K562 (cell line): ENCODE results near the gene CCDC9. TPM values are rescaled to one million over a fixed set of nuclear protein-coding genes. Genes with fewer than 3 reads are reported as not detected.

ENCODE experiments used
- ATF4 ChIP-seq: fragments of 450-650 bp; formaldehyde crosslinking; IDR thresholded peaks from 2 replicates; pipeline ENCODE4 v1.4.0; 2022; ENCODE audit warnings: mild to moderate bottlenecking, moderate library complexity
- CHD7 ChIP-seq: fragments of 200-600 bp; sonication (generic); IDR thresholded peaks from one replicate; pipeline ENCODE4 v1.6.1; 2012; ENCODE audit warnings: mild to moderate bottlenecking, low read depth, low read length, inconsistent platforms
- CSDE1 ChIP-seq, 2 experiments: fragments of 450-650 bp; IDR thresholded peaks; 2 replicates each; pipeline ENCODE4 v1.6.1; 2016; ENCODE audit warnings: mild to moderate bottlenecking in 1 of 2
- CXXC5 ChIP-seq: fragments of 250-450 bp; sonication (Bioruptor Pico); IDR thresholded peaks from 2 replicates; pipeline ENCODE4 v1.8.0; 2022; ENCODE audit warnings: inconsistent platforms, mild to moderate bottlenecking, moderate library complexity
- DDX20 ChIP-seq: fragments of 450-650 bp; IDR thresholded peaks from 2 replicates; pipeline ENCODE4 v1.6.1; 2016; ENCODE audit warnings: missing genetic modification characterization, low read depth, mild to moderate bottlenecking, missing compliant biosample characterization, moderate library complexity
- FOXJ2 ChIP-seq: fragments of 200-800 bp; sonication (Bioruptor generic); IDR thresholded peaks from 2 replicates; pipeline ENCODE4 v1.6.1; 2016; ENCODE audit warnings: missing genetic modification characterization, missing compliant biosample characterization
- ILK ChIP-seq: fragments of 450-650 bp; IDR thresholded peaks from 2 replicates; pipeline ENCODE4 v1.6.1; 2016; ENCODE audit warnings: missing genetic modification characterization, low read depth, mild to moderate bottlenecking, missing compliant biosample characterization, moderate library complexity, borderline replicate concordance
- MBD2 ChIP-seq: sonication (generic); IDR thresholded peaks from 2 replicates; pipeline ENCODE4 v1.6.1; 2016; ENCODE audit warnings: low read depth, borderline replicate concordance
- ZC3H11A ChIP-seq: IDR thresholded peaks from 2 replicates; pipeline ENCODE4 v1.6.1; 2012; ENCODE audit warnings: low read depth, low read length, improper control_type of control experiment
- ZNF175 ChIP-seq: fragments of 200-800 bp; sonication (Bioruptor generic); IDR thresholded peaks from 2 replicates; pipeline ENCODE4 v1.6.1; 2016; ENCODE audit warnings: low read depth, mild to moderate bottlenecking, missing genetic modification characterization, missing compliant biosample characterization
- ZNF57 ChIP-seq: fragments of 450-650 bp; formaldehyde crosslinking; IDR thresholded peaks from 2 replicates; pipeline ENCODE4 v1.4.0; 2020; ENCODE audit warnings: mild to moderate bottlenecking, moderate library complexity
- polyA plus RNA-seq, 8 experiments: library from polyadenylated mRNA; depleted of rRNA in 4 of 8; stranded (reverse) in 5 of 8; unstranded in 3 of 8; fragments of >200 nt; fragmentation: Nextera tagmentation in 2 of 8; fragmentation: Illumina TruSeq in 1 of 8; extraction: Ambion mirVana in 2 of 8; extraction: Trizol in 1 of 8; gene quantifications; 2 replicates each; pipeline versions ENCODE4 v1.2.1 to v1.2.3, GENCODE V29; 2011 to 2014; ENCODE audit warnings: inconsistent platforms in 1 of 8, missing spikeins in 1 of 8
- total RNA-seq, 7 experiments: library from RNA; depleted of rRNA in 6 of 7; stranded (reverse); fragments of >200 nt in 6 of 7; fragmentation: Illumina TruSeq in 2 of 7; extraction: Trizol in 2 of 7; gene quantifications; 2 replicates each; pipeline versions ENCODE4 v1.2.1 to v1.2.3, GENCODE V29; 2011 to 2021; ENCODE audit warnings: low replicate concordance in 1 of 7

Gene CCDC9
- total and polyA plus RNA-seq, 9 of the 15 experiments (the other 6 are each of a cell fraction or from before 2014, with no cell fraction given): 0.23 to 38.6 (median 8.4) TPM

- no peak for TF ChIP-seq CHD7
- no peak for TF ChIP-seq DDX20 (tag)
- TF ChIP-seq ZNF57 (CRISPR knock-in tag): no peak
- TF ChIP-seq MBD2: peak; percentile 49; the same call in 1 of the 2 replicates
- TF ChIP-seq CSDE1 (IDR thresholded peaks at IDR 0.05): peak in 1 of 2 experiments; percentile 52; a peak in 1 of 4 replicates
- no peak for TF ChIP-seq ILK (tag)
- TF ChIP-seq ZC3H11A: no peak
- TF ChIP-seq ATF4 (CRISPR knock-in tag): no peak; the same call in 1 of the 2 replicates
- peak; percentile 55; the same call in 1 of the 2 replicates for TF ChIP-seq FOXJ2
- peak; percentile 67 for TF ChIP-seq CXXC5
- no peak for TF ChIP-seq ZNF175 (CRISPR knock-in tag)
Observed at GRCh38 chr19:47273313-47274070, 17.2 kb downstream of the CCDC9 start (continued).
